Neutrophil (primary cell): ENCODE measurements around the gene FAM241B.

Source experiments
- H3K27ac ChIP-seq: fragments of 200-600 bp; sonication (generic); 2 replicates; pipeline ENCODE4 v1.5.1; 2016; ENCODE audit warnings: mild to moderate bottlenecking, moderate library complexity
- H3K27me3 ChIP-seq: fragments of 200-600 bp; sonication (generic); 2 replicates; pipeline ENCODE4 v1.6.0; 2016; ENCODE audit warnings: mild to moderate bottlenecking
- H3K36me3 ChIP-seq: fragments of 200-600 bp; sonication (generic); 2 replicates; pipeline ENCODE4 v1.5.1; 2017
- H3K4me1 ChIP-seq, 2 experiments: fragments of 200-600 bp in 1 of 2; sonication (generic) in 1 of 2; 1 replicate in 1 of 2; 2 replicates in 1 of 2; pipeline versions ENCODE4 v1.5.1 to v1.6.1; 2013 to 2016; ENCODE audit warnings: low read depth in 1 of 2, low read length in 1 of 2, mild to moderate bottlenecking in 1 of 2, moderate library complexity in 1 of 2; ENCODE audit not compliant: control insufficient read depth in 1 of 2, insufficient read depth in 1 of 2
- H3K4me3 ChIP-seq, 2 experiments: fragments of 200-600 bp in 1 of 2; sonication (generic) in 1 of 2; 1 replicate in 1 of 2; 2 replicates in 1 of 2; pipeline ENCODE4 v1.5.1; 2013 to 2016; ENCODE audit warnings: low read depth in 1 of 2, low read length in 1 of 2, mild to moderate bottlenecking in 1 of 2, moderate library complexity in 1 of 2
- H3K9me3 ChIP-seq: fragments of 200-600 bp; sonication (generic); 2 replicates; pipeline ENCODE4 v1.5.1; 2016
- CTCF ChIP-seq: fragments of 200-600 bp; sonication (generic); IDR thresholded peaks from 2 replicates; pipeline ENCODE4 v1.5.1; 2016; ENCODE audit warnings: antibody characterized with exemption

Gene FAM241B

GRCh38 chr10:69619626-69620025 is 10.4 kb upstream of the FAM241B start:
- H3K4me3 ChIP-seq, result no peak overlapping the region
- no peaks in the 10 kb centered on the region for H3K9me3 ChIP-seq
- no peak for TF ChIP-seq CTCF
- no peaks in the 10 kb centered on the region for H3K36me3 ChIP-seq
- H3K27ac ChIP-seq, result no peak overlapping the region
- peaks cover 19% of the 10 kb centered on the region for H3K27me3 ChIP-seq
- no peaks in the 10 kb centered on the region for H3K4me1 ChIP-seq

GRCh38 chr10:69620625-69621024 is 9.4 kb upstream of the FAM241B start:
- TF ChIP-seq CTCF, result no peak
- H3K27me3 ChIP-seq, result peaks cover 19% of the 10 kb centered on the region
- H3K4me1 ChIP-seq, result no peaks in the 10 kb centered on the region
- no peaks in the 10 kb centered on the region for H3K9me3 ChIP-seq
- H3K36me3 ChIP-seq, result no peaks in the 10 kb centered on the region
- no peak overlapping the region for H3K27ac ChIP-seq
- no peak overlapping the region for H3K4me3 ChIP-seq

GRCh38 chr10:69624245-69624786 is 5.7 kb upstream of the FAM241B start:
- no peak overlapping the region for H3K27ac ChIP-seq
- peaks cover 46% of the 10 kb centered on the region for H3K27me3 ChIP-seq

GRCh38 chr10:69626826-69627225 is 3.2 kb upstream of the FAM241B start:
- H3K4me1 ChIP-seq, result peaks cover 0 to 7% of the 10 kb centered on the region in 2 experiments
- peaks cover 65% of the 10 kb centered on the region for H3K27me3 ChIP-seq
- H3K36me3 ChIP-seq, result no peaks in the 10 kb centered on the region
- H3K27ac ChIP-seq, result no peak overlapping the region
- no peaks in the 10 kb centered on the region for H3K9me3 ChIP-seq
- H3K4me3 ChIP-seq, result no peak overlapping the region
- no peak for TF ChIP-seq CTCF

More at GRCh38 chr10:69624245-69624786, 5.7 kb upstream of the FAM241B start:
- Histone ChIP-seq H3K36me3 (no peaks in the 10 kb centered on the region), H3K4me3 (no peak overlapping the region), H3K4me1 (no peaks in the 10 kb centered on the region), H3K9me3 (no peaks in the 10 kb centered on the region)
- TF ChIP-seq CTCF, result no peak

GRCh38 chr10:69628891-69629290 is 1.2 kb upstream of the FAM241B start:
- Histone ChIP-seq H3K27me3 (peaks cover 71% of the 10 kb centered on the region), H3K4me3 (no peak overlapping the region), H3K36me3 (no peaks in the 10 kb centered on the region), H3K4me1 (peaks cover 0 to 7% of the 10 kb centered on the region in 2 experiments), H3K9me3 (no peaks in the 10 kb centered on the region), H3K27ac (no peak overlapping the region)
- TF ChIP-seq CTCF, result no peak

- no peak for TF ChIP-seq CTCF
- Histone ChIP-seq H3K36me3 (no peaks in the 10 kb centered on the region), H3K27ac (no peak overlapping the region), H3K9me3 (no peaks in the 10 kb centered on the region), H3K27me3 (peaks cover 71% of the 10 kb centered on the region), H3K4me3 (no peak overlapping the region), H3K4me1 (peaks cover 0 to 7% of the 10 kb centered on the region in 2 experiments)
Observed at GRCh38 chr10:69629519-69629896, 539 bp upstream of the FAM241B start.
